ENCODE measurements around the gene WNT10A. TPM values are rescaled to one million over a fixed set of nuclear protein-coding genes. Genes with fewer than 3 reads are reported as not detected.

WNT10A gene
- total and polyA plus RNA-seq, 10 donors: 1.5 to 7.9 (median 2.3) TPM

DNA sequence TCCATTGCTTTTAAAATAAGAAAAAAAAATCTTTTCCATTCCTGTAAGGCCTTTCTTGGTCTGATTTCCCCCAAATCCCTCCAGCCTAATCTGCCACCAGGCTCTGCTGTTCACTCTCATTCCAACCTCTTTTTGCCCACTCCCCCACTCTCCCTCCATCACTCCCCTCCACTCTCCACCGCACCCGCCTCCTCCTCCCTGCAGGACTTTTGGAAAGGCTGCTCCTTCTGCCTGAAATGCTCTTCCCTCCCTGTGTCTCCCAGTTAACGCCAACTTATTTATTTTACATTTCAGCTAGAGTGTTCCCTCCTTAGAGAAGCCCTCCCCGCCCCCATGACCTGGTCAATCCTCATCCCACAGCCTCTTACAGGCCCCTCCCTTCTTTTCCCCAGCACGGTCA lies 25.8 kb upstream of the WNT10A start:
- H3K4me3 ChIP-seq: no peak overlapping the region
- no peaks in the 10 kb centered on the region for H3K9me3 ChIP-seq
- peaks cover 7 to 39% (median 19%) of the 10 kb centered on the region in 6 donors for H3K4me1 ChIP-seq
- no peaks in the 10 kb centered on the region for H3K36me3 ChIP-seq
- intact Hi-C loops (cut with DNase I; ENCODE audit: low total_unique reads): no loop called here
- WGBS, 5 donors: 38 to 54% (median 50%) methylated on average over 5 of the region's 5 CpGs
- TF ChIP-seq POLR2A (IDR thresholded peaks at IDR 0.05) (no peak), POLR2AphosphoS5 (IDR thresholded peaks at IDR 0.05) (no peak)
- TF ChIP-seq, protein P1, sequence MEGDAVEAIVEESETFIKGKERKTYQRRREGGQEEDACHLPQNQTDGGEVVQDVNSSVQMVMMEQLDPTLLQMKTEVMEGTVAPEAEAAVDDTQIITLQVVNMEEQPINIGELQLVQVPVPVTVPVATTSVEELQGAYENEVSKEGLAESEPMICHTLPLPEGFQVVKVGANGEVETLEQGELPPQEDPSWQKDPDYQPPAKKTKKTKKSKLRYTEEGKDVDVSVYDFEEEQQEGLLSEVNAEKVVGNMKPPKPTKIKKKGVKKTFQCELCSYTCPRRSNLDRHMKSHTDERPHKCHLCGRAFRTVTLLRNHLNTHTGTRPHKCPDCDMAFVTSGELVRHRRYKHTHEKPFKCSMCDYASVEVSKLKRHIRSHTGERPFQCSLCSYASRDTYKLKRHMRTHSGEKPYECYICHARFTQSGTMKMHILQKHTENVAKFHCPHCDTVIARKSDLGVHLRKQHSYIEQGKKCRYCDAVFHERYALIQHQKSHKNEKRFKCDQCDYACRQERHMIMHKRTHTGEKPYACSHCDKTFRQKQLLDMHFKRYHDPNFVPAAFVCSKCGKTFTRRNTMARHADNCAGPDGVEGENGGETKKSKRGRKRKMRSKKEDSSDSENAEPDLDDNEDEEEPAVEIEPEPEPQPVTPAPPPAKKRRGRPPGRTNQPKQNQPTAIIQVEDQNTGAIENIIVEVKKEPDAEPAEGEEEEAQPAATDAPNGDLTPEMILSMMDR (IDR thresholded peaks at IDR 0.05 in 8 of 11, conservative IDR thresholded peaks at IDR 0.05 in 3 of 11): no peak
- H3K27me3 ChIP-seq (replicated peaks in 1 of 7): peaks cover 3 to 99% (median 48%) of the 10 kb centered on the region in 7 donors
- no peak overlapping the region for H3K27ac ChIP-seq
- DNase-seq: peak; percentile 44

- DNase-seq: peak; percentile 48
- Histone ChIP-seq H3K9me3 (no peaks in the 10 kb centered on the region), H3K27ac (peak overlapping the region in 4 of 8 donors; percentile 14 to 48 (median 31)), H3K4me3 (no peak overlapping the region), H3K4me1 (peaks cover 12 to 46% (median 25%) of the 10 kb centered on the region in 6 donors), H3K36me3 (no peaks in the 10 kb centered on the region), H3K27me3 (replicated peaks in 1 of 7) (peaks cover 3 to 99% (median 52%) of the 10 kb centered on the region in 7 donors)
- WGBS, 5 donors: 42 to 51% (median 47%) methylated on average over 12 to 14 of the region's 14 CpGs
- no peak for TF ChIP-seq POLR2AphosphoS5 (IDR thresholded peaks at IDR 0.05)
- intact Hi-C loops (cut with DNase I; ENCODE audit: low total_unique reads): no loop called here
These were observed 25.1 kb upstream of the WNT10A start for GRCh38 chr2:218855305-218856166.

GRCh38 chr2:218856167-218856895 lies 24.3 kb upstream of the WNT10A start:
- 16 to 28% (median 19%) methylated on average over 12 of the region's 12 CpGs for WGBS, 5 donors
- Histone ChIP-seq H3K9me3 (no peaks in the 10 kb centered on the region), H3K4me1 (peaks cover 12 to 54% (median 33%) of the 10 kb centered on the region in 6 donors), H3K27me3 (replicated peaks in 1 of 7) (peaks cover 3 to 100% (median 58%) of the 10 kb centered on the region in 7 donors), H3K27ac (peak overlapping the region in 4 of 8 donors; percentile 14 to 48 (median 31)), H3K4me3 (no peak overlapping the region), H3K36me3 (no peaks in the 10 kb centered on the region)
- no peak for TF ChIP-seq POLR2A (IDR thresholded peaks at IDR 0.05)
- TF ChIP-seq POLR2AphosphoS5 (IDR thresholded peaks at IDR 0.05): no peak
- TF ChIP-seq, protein P1 (IDR thresholded peaks at IDR 0.05 in 8 of 11, conservative IDR thresholded peaks at IDR 0.05 in 3 of 11): no peak
- DNase-seq: peak; percentile 44
- intact Hi-C loops (cut with DNase I; ENCODE audit: low total_unique reads): no loop called here

DNA sequence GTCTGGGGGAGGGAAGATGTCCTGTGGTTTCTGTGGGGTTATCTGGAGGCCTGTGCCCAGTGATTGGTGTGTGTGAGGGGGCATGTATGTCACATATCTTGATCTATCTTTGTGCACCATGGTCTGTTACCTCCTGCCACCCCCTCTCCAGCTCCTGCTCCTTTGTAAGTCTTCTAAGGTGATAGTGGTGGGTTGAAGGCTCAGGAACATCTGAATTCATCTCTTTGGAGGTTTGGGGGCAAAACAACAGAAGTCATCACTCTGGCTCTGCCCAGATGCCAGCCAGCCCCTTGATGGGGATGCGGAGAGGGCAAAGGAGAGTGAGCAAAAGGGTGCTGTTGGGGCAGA lies 23.8 kb upstream of the WNT10A start:
- intact Hi-C loops (cut with DNase I; ENCODE audit: low total_unique reads): no loop called here
- Histone ChIP-seq H3K4me1 (peaks cover 12 to 55% (median 33%) of the 10 kb centered on the region in 6 donors), H3K4me3 (no peak overlapping the region), H3K9me3 (no peaks in the 10 kb centered on the region), H3K36me3 (no peaks in the 10 kb centered on the region), H3K27me3 (replicated peaks in 1 of 7) (peaks cover 3 to 100% (median 56%) of the 10 kb centered on the region in 7 donors), H3K27ac (peak overlapping the region in 1 of 8 donors; percentile 28)
- TF ChIP-seq, protein P1 (IDR thresholded peaks at IDR 0.05 in 8 of 11, conservative IDR thresholded peaks at IDR 0.05 in 3 of 11): no peak
- TF ChIP-seq POLR2A (IDR thresholded peaks at IDR 0.05) (no peak), POLR2AphosphoS5 (IDR thresholded peaks at IDR 0.05) (no peak)
- no peak for DNase-seq
- 50 to 73% (median 58%) methylated on average over 1 of the region's 1 CpG for WGBS, 5 donors
